Neuron (in vitro differentiated cells): Measurements from ENCODE around the gene DCTN2.
"Not testable (repeated sequence)": the region's sequence is repeated elsewhere in the genome, so short reads cannot be mapped to it uniquely, and the experiment has no call there.

Experiments
- H2AFZ ChIP-seq: one replicate; pipeline ENCODE4 v1.6.1; 2013; ENCODE audit warnings: low read depth, mild to moderate bottlenecking, inconsistent platforms, low read length, moderate library complexity
- H3K27me3 ChIP-seq: one replicate; pipeline ENCODE4 v1.6.1; 2013; ENCODE audit warnings: low read length; ENCODE audit not compliant: insufficient read depth
- H3K36me3 ChIP-seq: one replicate; pipeline ENCODE4 v1.6.1; 2013; ENCODE audit warnings: low read length; ENCODE audit not compliant: insufficient read depth
- H3K4me1 ChIP-seq: one replicate; pipeline ENCODE4 v1.6.1; 2013; ENCODE audit warnings: low read length; ENCODE audit not compliant: insufficient read depth
- H3K4me3 ChIP-seq: 2 replicates; pipeline ENCODE4 v1.5.1; 2013; ENCODE audit warnings: mild to moderate bottlenecking, low read length, moderate library complexity
- H3K9me3 ChIP-seq: one replicate; pipeline ENCODE4 v1.6.1; 2013; ENCODE audit warnings: low read length

Gene DCTN2

GRCh38 chr12:57583008-57583831, 36.2 kb upstream of the DCTN2 start:
- Histone ChIP-seq H2AFZ (no peak overlapping the region), H3K27me3 (no peaks in the 10 kb centered on the region), H3K36me3 (peaks cover 42% of the 10 kb centered on the region), H3K4me3 (no peak overlapping the region), H3K9me3 (no peaks in the 10 kb centered on the region), H3K4me1 (no peaks in the 10 kb centered on the region)

DNA sequence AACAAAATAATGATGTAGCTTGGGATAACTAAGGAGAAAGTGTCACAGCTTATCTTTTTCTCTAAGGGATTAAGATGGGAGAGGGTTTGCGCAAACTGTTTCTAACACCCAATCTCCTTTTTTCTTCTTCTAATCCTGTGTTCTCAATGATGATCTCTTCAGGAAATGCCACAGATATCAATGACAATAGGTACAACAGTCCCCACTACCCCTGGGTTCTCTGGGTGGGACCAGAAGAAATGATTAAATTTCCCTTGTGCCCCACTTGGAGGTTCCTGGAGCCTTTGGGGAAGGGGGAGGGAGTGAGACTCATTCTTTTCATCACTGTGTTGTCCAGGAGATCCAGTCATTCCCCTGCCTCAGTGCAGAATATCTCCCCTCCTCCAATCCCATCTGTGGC, 35.4 kb upstream of the DCTN2 start:
- no peaks in the 10 kb centered on the region for H3K27me3 ChIP-seq
- H3K4me3 ChIP-seq = no peak overlapping the region
- H3K36me3 ChIP-seq = peaks cover 49% of the 10 kb centered on the region
- H2AFZ ChIP-seq = no peak overlapping the region
- H3K9me3 ChIP-seq = no peaks in the 10 kb centered on the region
- no peaks in the 10 kb centered on the region for H3K4me1 ChIP-seq

GRCh38 chr12:57581802-57582201, 34.8 kb upstream of the DCTN2 start:
- H3K4me1 ChIP-seq = no peaks in the 10 kb centered on the region
- H3K27me3 ChIP-seq = no peaks in the 10 kb centered on the region
- peaks cover 52% of the 10 kb centered on the region for H3K36me3 ChIP-seq
- no peak overlapping the region for H3K4me3 ChIP-seq
- H2AFZ ChIP-seq = no peak overlapping the region
- no peaks in the 10 kb centered on the region for H3K9me3 ChIP-seq

DNA sequence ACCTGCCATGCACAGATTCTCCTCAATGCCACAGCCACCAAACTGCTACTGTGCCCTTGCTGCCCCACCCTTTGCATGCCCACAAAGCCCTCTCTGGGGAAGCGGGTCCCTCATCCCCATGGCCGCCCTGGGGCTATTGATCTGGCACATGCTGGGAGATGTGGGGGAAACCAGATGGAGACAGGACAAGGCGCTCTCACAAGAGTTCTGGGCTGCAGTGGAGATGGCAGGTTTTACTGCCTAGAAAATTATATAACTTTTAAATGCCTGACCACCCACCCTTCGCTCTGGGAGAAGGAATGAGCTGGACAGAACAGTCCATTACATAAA, 33.4 kb upstream of the DCTN2 start:
- H3K27me3 ChIP-seq = no peaks in the 10 kb centered on the region
- H3K4me1 ChIP-seq = no peaks in the 10 kb centered on the region
- no peak overlapping the region for H2AFZ ChIP-seq
- no peak overlapping the region for H3K4me3 ChIP-seq
- peaks cover 60% of the 10 kb centered on the region for H3K36me3 ChIP-seq
- H3K9me3 ChIP-seq = no peaks in the 10 kb centered on the region

DNA sequence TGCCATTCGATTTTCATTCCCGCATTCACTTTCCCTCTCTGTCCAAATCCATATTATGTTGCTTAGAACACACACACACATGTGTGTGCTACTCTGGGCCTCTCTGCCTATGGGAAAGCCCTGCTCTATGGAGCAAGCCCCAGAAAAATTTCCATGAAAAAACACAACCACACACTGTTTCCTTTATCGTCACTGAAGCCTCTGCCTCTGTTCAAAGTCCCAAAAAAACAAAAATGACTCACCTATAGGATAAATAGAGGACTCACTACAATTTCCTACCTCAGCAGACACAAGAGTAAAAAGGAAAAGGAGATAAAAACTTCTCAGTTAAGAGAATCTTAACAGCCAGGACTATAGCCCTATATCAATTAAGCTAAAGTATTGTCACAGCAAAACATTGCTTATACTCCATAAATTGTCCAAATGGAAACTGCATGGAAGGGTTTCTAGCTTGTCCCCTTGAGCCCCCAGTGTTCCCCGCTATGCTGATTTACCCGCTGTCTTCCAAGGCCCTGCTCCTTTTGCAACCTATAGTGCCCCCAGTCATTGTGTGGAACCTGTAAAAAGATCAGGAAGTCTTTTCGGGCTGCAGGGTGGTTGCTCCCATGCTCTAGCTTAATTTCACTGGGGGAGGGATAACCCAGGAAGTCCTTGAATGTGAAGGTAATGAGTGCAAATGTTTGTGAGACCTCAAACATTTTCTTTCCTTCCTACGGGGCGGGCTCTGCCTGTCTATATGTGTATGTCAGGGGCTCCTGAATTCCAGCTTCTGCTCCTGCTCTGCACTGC, 32.9 kb upstream of the DCTN2 start:
- Histone ChIP-seq H3K4me1 (no peaks in the 10 kb centered on the region), H3K9me3 (no peaks in the 10 kb centered on the region), H2AFZ (no peak overlapping the region), H3K36me3 (peaks cover 65% of the 10 kb centered on the region), H3K4me3 (no peak overlapping the region), H3K27me3 (no peaks in the 10 kb centered on the region)

DNA sequence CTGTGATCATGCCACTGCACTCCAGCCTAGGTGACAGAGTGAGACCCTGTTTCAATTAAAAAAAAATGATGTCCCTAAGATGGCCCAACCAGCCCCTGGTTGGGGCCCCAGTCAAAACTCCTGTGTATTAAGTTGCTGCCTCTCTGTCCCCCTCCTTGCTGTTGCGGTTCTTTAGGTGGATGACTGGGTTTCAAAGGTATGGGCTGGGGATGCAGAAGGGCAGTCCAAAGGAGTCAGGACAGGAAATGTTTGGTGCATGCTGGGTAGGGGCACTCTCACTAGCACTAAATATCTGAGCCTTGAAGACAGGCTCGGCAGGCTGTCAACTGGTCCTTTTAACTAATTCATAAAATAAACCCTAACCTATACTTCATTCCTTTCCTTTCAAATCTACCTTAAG, 32.0 kb upstream of the DCTN2 start:
- H3K36me3 ChIP-seq = peaks cover 68% of the 10 kb centered on the region
- no peaks in the 10 kb centered on the region for H3K4me1 ChIP-seq
- H3K27me3 ChIP-seq = no peaks in the 10 kb centered on the region
- no peak overlapping the region for H3K4me3 ChIP-seq
- H2AFZ ChIP-seq = no peak overlapping the region
- no peaks in the 10 kb centered on the region for H3K9me3 ChIP-seq

DNA sequence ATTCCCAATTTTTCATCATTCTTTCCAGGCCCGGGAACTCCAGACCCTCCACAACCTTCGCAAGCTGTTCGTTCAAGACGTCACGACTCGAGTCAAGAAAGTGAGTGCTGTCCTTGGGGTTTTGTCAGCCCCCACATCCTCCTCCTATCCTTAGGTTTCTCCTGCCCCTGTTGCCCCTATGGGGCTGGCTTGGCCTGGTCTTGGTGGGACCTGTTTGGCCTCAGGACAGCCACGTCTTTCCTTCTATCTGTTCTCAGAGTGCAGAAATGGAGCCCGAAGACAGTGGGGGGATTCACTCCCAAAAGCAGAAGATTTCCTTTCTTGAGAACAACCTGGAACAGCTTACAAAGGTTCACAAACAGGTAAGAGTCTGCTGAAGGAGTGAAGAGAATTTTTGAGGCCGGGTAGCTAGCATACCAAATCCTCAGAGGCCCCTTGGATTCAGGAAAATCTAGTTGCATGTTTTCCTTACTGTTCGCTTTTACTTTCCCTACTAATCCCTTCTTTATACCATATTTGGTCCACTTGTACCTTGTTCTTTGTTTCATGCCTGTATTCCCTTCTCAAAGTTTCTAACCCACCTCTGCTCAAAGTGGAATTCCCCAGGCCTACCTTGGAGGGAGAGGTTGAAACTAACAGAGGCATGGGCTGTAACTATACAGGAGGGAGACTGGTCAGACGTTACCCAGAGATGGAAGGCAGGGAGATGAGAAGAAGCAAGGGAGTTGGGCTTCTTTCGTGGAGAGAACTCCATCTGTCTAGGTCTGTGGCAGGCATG, 31.2 kb upstream of the DCTN2 start:
- no peak overlapping the region for H2AFZ ChIP-seq
- H3K36me3 ChIP-seq = peaks cover 70% of the 10 kb centered on the region
- H3K27me3 ChIP-seq = no peaks in the 10 kb centered on the region
- H3K4me1 ChIP-seq = no peaks in the 10 kb centered on the region
- H3K4me3 ChIP-seq = no peak overlapping the region
- H3K9me3 ChIP-seq = no peaks in the 10 kb centered on the region

- Histone ChIP-seq H3K36me3 (peaks cover 74% of the 10 kb centered on the region), H3K27me3 (no peaks in the 10 kb centered on the region), H2AFZ (no peak overlapping the region), H3K4me3 (no peak overlapping the region), H3K4me1 (no peaks in the 10 kb centered on the region), H3K9me3 (no peaks in the 10 kb centered on the region)
These were observed 29.7 kb upstream of the DCTN2 start for GRCh38 chr12:57576613-57577160.

GRCh38 chr12:57575771-57576612, 29.0 kb upstream of the DCTN2 start:
- Histone ChIP-seq H3K4me3 (no peak overlapping the region), H3K4me1 (no peaks in the 10 kb centered on the region), H2AFZ (no peak overlapping the region), H3K27me3 (no peaks in the 10 kb centered on the region), H3K9me3 (no peaks in the 10 kb centered on the region), H3K36me3 (peaks cover 74% of the 10 kb centered on the region)

- no peaks in the 10 kb centered on the region for H3K9me3 ChIP-seq
- H3K4me3 ChIP-seq = no peak overlapping the region
- no peaks in the 10 kb centered on the region for H3K4me1 ChIP-seq
- H2AFZ ChIP-seq = no peak overlapping the region
- no peaks in the 10 kb centered on the region for H3K27me3 ChIP-seq
- H3K36me3 ChIP-seq = peaks cover 70% of the 10 kb centered on the region
These were observed 27.8 kb upstream of the DCTN2 start for GRCh38 chr12:57574795-57575194.

DNA sequence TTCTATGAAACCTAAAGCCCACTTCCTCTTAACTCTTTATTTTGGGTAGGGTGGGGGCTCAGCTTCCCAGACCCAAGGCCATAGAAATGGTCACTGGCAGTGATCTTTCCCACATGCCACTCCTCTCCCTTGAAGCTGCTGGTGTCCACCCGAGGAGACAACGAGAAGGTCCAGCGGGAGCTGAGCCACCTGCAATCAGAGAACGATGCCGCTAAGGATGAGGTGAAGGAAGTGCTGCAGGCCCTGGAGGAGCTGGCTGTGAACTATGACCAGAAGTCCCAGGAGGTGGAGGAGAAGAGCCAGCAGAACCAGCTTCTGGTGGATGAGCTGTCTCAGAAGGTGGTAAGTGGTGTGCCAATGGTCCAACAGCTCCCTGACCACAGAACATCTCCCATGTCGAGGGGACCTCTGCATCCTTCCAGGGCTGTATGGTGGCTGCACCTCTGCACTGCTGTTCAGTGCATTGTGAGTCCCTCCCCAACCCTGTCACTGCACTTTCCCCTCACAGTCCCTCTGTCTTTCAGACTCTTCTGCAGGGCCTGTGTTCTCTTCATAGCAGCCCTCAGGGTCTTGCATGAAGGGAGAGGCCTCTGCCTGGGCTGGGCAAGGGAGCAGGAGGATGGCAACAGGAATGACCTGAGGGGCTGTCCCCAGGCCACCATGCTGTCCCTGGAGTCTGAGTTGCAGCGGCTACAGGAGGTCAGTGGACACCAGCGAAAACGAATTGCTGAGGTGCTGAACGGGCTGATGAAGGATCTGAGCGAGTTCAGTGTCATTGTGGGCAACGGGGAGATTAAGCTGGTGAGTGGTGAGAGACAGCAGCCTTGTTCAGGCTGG, 25.2 kb upstream of the DCTN2 start:
- H3K4me3 ChIP-seq = no peak overlapping the region

DNA sequence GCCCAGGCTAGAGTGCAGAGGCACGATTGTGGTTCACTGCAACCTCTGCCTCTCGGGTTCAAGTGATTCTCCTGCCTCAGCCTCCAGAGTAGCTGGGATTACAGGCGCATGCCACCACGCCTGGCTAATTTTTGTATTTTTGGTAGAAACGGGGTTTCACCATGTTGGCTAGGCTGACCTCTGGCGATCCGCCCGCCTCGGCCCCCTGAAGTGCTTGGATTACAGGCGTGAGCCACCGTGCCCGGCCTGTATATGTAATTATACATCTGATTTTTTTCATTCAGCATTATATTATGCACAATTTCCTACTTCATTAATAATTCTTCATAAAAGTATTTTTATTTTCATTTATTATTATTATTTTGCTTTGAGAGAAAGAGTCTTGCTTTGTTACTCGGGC, 23.4 kb upstream of the DCTN2 start:
- not testable (repeated sequence) for H3K27me3 ChIP-seq, H3K4me1 ChIP-seq, H3K4me3 ChIP-seq, H2AFZ ChIP-seq, H3K9me3 ChIP-seq
- peaks cover 57% of the 10 kb centered on the region for H3K36me3 ChIP-seq

More for the DNA sequence above, 25.2 kb upstream of the DCTN2 start:
- Histone ChIP-seq H3K4me1 (no peaks in the 10 kb centered on the region), H3K9me3 (no peaks in the 10 kb centered on the region), H3K27me3 (no peaks in the 10 kb centered on the region), H2AFZ (no peak overlapping the region), H3K36me3 (peaks cover 68% of the 10 kb centered on the region)
